ENCODE measurements around the gene CLDN18.

The CLDN18 gene

GRCh38 chr3:138046955-138047354, 37.0 kb downstream of the CLDN18 start:
- WGBS, result 42% methylated on average over 3 of the region's 3 CpGs
- Histone ChIP-seq H3K36me3 (ENCODE audit: insufficient read depth, low read length) (no peaks in the 10 kb centered on the region), H3K27ac (ENCODE audit: low read depth, low read length) (no peak overlapping the region; the same call in 1 of the 2 replicates)

GRCh38 chr3:138047596-138048158, 37.7 kb downstream of the CLDN18 start:
- H3K9ac ChIP-seq (ENCODE audit: low read depth, low read length), result no peak overlapping the region

More at GRCh38 chr3:138046955-138047354, 37.0 kb downstream of the CLDN18 start:
- no peak overlapping the region for H3K9ac ChIP-seq (ENCODE audit: low read depth, low read length)
- H3K9me3 ChIP-seq (ENCODE audit: insufficient read depth, low read depth, low read length), result no peaks in the 10 kb centered on the region
- peaks cover 16% of the 10 kb centered on the region for H3K4me1 ChIP-seq (ENCODE audit: insufficient read depth, low read length)
- no peak overlapping the region for H3K4me3 ChIP-seq (ENCODE audit: low read length)
- H3K27me3 ChIP-seq (ENCODE audit: insufficient read depth, low read length), result no peaks in the 10 kb centered on the region

DNA sequence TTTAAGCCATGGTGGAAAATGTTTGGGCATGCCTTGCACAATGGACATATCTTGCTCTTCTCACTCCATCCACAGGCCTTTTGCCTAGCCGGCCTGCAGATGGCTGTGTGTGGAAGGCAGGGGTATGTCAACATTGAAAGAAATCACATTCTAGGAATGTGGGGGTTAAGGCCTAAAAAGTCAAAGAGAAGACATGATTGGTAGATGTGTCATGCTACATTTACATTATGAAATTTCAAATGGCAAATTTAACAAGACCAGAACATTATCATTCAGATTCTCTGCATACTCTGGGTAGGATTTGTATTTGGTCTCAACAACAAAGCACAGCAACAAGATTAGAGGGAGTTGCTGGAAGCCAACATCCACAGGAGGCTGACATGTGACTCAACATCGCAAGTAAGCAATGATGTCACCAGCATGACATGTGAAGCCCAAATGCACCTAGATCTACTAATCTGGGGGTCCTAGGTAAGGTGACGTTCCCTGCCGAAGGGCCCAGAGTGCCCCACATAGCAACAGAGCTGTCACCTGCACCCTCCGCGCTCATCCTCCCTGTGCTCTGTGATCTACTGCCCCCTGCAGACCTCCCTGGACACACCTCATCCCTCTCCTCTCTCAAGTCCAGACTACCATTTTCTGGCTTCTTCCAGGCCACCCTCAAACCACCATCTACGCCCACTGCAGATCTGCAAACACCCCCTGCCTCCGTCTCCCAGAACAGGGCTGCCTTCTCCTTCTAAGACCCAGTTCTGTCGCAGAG, 39.4 kb downstream of the CLDN18 start:
- Histone ChIP-seq H3K27ac (ENCODE audit: low read depth, low read length) (no peak overlapping the region), H3K4me3 (ENCODE audit: low read length) (no peak overlapping the region), H3K9ac (ENCODE audit: low read depth, low read length) (no peak overlapping the region), H3K4me1 (ENCODE audit: insufficient read depth, low read length) (peaks cover 16% of the 10 kb centered on the region), H3K9me3 (ENCODE audit: insufficient read depth, low read depth, low read length) (no peaks in the 10 kb centered on the region), H3K36me3 (ENCODE audit: insufficient read depth, low read length) (no peaks in the 10 kb centered on the region), H3K27me3 (ENCODE audit: insufficient read depth, low read length) (no peaks in the 10 kb centered on the region)
- WGBS, result 92% methylated on average over 9 of the region's 9 CpGs

More at GRCh38 chr3:138047596-138048158, 37.7 kb downstream of the CLDN18 start:
- no peaks in the 10 kb centered on the region for H3K27me3 ChIP-seq (ENCODE audit: insufficient read depth, low read length)
- WGBS, result 42% methylated on average over 4 of the region's 5 CpGs
- peaks cover 16% of the 10 kb centered on the region for H3K4me1 ChIP-seq (ENCODE audit: insufficient read depth, low read length)
- H3K9me3 ChIP-seq (ENCODE audit: insufficient read depth, low read depth, low read length), result no peaks in the 10 kb centered on the region
- no peaks in the 10 kb centered on the region for H3K36me3 ChIP-seq (ENCODE audit: insufficient read depth, low read length)
- no peak overlapping the region for H3K4me3 ChIP-seq (ENCODE audit: low read length)
- H3K27ac ChIP-seq (ENCODE audit: low read depth, low read length), result peak overlapping the region; percentile 36; the same call in 1 of the 2 replicates

GRCh38 chr3:138051947-138052802, 42.2 kb downstream of the CLDN18 start:
- 60% methylated on average over 8 of the region's 8 CpGs for WGBS
- Histone ChIP-seq H3K4me1 (ENCODE audit: insufficient read depth, low read length) (peaks cover 10% of the 10 kb centered on the region), H3K36me3 (ENCODE audit: insufficient read depth, low read length) (no peaks in the 10 kb centered on the region), H3K27ac (ENCODE audit: low read depth, low read length) (no peak overlapping the region), H3K9ac (ENCODE audit: low read depth, low read length) (no peak overlapping the region), H3K9me3 (ENCODE audit: insufficient read depth, low read depth, low read length) (no peaks in the 10 kb centered on the region), H3K4me3 (ENCODE audit: low read length) (no peak overlapping the region), H3K27me3 (ENCODE audit: insufficient read depth, low read length) (no peaks in the 10 kb centered on the region)

DNA sequence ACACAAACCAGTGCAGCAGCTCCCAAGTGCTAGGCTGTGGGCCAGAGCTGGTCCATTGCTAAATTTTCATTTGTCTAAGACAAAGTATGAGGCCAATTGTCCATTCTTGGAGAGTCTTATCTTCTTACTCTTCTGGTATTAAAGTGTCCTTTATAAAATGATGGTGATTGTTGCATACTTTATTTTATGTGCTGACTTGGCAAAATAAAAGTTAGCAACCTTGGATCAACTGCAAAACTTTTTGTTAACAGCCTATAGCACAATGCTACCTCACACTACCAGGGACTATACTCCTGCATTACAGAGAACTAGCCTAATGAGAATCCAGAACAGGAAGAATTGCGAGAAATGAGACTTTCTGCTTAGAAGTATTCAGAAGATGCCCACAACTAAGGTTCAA, 44.1 kb downstream of the CLDN18 start:
- Histone ChIP-seq H3K9me3 (ENCODE audit: insufficient read depth, low read depth, low read length) (no peaks in the 10 kb centered on the region), H3K27ac (ENCODE audit: low read depth, low read length) (no peak overlapping the region), H3K36me3 (ENCODE audit: insufficient read depth, low read length) (no peaks in the 10 kb centered on the region), H3K4me3 (ENCODE audit: low read length) (no peak overlapping the region), H3K27me3 (ENCODE audit: insufficient read depth, low read length) (no peaks in the 10 kb centered on the region), H3K4me1 (ENCODE audit: insufficient read depth, low read length) (peaks cover 4% of the 10 kb centered on the region; the same call in 1 of the 2 replicates), H3K9ac (ENCODE audit: low read depth, low read length) (no peak overlapping the region)
- 88% methylated on average over 1 of the region's 1 CpG for WGBS

- 100% methylated on average over 2 of the region's 3 CpGs for WGBS
- no peak overlapping the region for H3K27ac ChIP-seq (ENCODE audit: low read depth, low read length)
These were observed 47.4 kb downstream of the CLDN18 start for GRCh38 chr3:138057384-138057783.

GRCh38 chr3:138059261-138059660, 49.3 kb downstream of the CLDN18 start:
- no peak overlapping the region for H3K9ac ChIP-seq (ENCODE audit: low read depth, low read length)
- H3K4me3 ChIP-seq (ENCODE audit: low read length), result no peak overlapping the region
- peaks cover 8% of the 10 kb centered on the region for H3K4me1 ChIP-seq (ENCODE audit: insufficient read depth, low read length)
- peaks cover 26% of the 10 kb centered on the region for H3K36me3 ChIP-seq (ENCODE audit: insufficient read depth, low read length)
- no peaks in the 10 kb centered on the region for H3K27me3 ChIP-seq (ENCODE audit: insufficient read depth, low read length)
- H3K9me3 ChIP-seq (ENCODE audit: insufficient read depth, low read depth, low read length), result no peaks in the 10 kb centered on the region
- no peak overlapping the region for H3K27ac ChIP-seq (ENCODE audit: low read depth, low read length)

More at GRCh38 chr3:138057384-138057783, 47.4 kb downstream of the CLDN18 start:
- H3K9me3 ChIP-seq (ENCODE audit: insufficient read depth, low read depth, low read length), result no peaks in the 10 kb centered on the region
- peaks cover 8% of the 10 kb centered on the region for H3K4me1 ChIP-seq (ENCODE audit: insufficient read depth, low read length)
- no peak overlapping the region for H3K9ac ChIP-seq (ENCODE audit: low read depth, low read length)
- H3K27me3 ChIP-seq (ENCODE audit: insufficient read depth, low read length), result no peaks in the 10 kb centered on the region
- H3K36me3 ChIP-seq (ENCODE audit: insufficient read depth, low read length), result peaks cover 10% of the 10 kb centered on the region
- no peak overlapping the region for H3K4me3 ChIP-seq (ENCODE audit: low read length)

DNA sequence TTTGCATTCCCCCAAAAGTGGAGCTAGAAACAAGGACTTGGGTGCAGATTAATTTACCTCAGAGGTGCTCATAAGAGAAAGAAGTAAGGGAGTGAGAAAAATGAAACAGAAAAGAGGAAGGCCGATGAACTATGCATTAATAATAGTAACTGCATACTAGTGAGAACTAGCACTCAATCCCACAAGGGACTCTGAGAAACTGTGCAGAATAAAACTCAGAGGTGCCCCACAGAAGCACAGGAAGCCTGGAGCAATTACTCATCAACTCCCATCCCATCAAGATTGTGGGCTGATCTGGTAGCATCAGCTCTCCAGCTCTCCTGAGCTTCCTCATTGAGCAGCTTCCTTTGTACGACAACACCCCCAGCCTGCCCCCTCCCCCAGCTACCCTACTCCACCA, 50.8 kb downstream of the CLDN18 start:
- Histone ChIP-seq H3K4me3 (ENCODE audit: low read length) (no peak overlapping the region), H3K9ac (ENCODE audit: low read depth, low read length) (no peak overlapping the region), H3K9me3 (ENCODE audit: insufficient read depth, low read depth, low read length) (no peaks in the 10 kb centered on the region), H3K4me1 (ENCODE audit: insufficient read depth, low read length) (peaks cover 8% of the 10 kb centered on the region), H3K36me3 (ENCODE audit: insufficient read depth, low read length) (peaks cover 40% of the 10 kb centered on the region), H3K27ac (ENCODE audit: low read depth, low read length) (no peak overlapping the region), H3K27me3 (ENCODE audit: insufficient read depth, low read length) (no peaks in the 10 kb centered on the region)
- WGBS, result 100% methylated on average over 1 of the region's 2 CpGs

DNA sequence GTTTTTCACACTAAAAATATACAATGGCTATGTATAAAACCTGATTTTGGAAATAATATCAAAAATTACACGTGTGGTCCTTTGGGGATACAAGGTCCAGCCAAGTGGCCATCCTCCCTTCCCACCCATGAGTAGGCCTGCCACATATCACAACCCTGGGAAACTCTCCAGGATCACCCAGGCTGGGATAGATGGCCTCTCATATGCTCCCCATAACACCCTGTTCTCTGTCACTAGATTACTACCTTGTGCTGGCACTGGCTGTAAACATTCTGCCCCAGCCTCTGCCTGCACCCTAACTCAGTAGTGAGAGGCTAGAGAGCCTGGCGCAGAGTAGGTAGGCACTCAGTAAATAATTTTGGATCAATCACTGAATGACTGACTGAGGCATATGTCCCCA, 52.1 kb downstream of the CLDN18 start:
- Histone ChIP-seq H3K36me3 (ENCODE audit: insufficient read depth, low read length) (peaks cover 51% of the 10 kb centered on the region), H3K4me3 (ENCODE audit: low read length) (no peak overlapping the region), H3K27me3 (ENCODE audit: insufficient read depth, low read length) (no peaks in the 10 kb centered on the region), H3K9ac (ENCODE audit: low read depth, low read length) (no peak overlapping the region), H3K27ac (ENCODE audit: low read depth, low read length) (no peak overlapping the region), H3K4me1 (ENCODE audit: insufficient read depth, low read length) (peaks cover 7% of the 10 kb centered on the region), H3K9me3 (ENCODE audit: insufficient read depth, low read depth, low read length) (no peaks in the 10 kb centered on the region)
- WGBS, result 94% methylated on average over 2 of the region's 2 CpGs

- Histone ChIP-seq H3K27ac (ENCODE audit: low read depth, low read length) (no peak overlapping the region), H3K27me3 (ENCODE audit: insufficient read depth, low read length) (no peaks in the 10 kb centered on the region), H3K9me3 (ENCODE audit: insufficient read depth, low read depth, low read length) (no peaks in the 10 kb centered on the region), H3K36me3 (ENCODE audit: insufficient read depth, low read length) (peaks cover 53% of the 10 kb centered on the region), H3K4me1 (ENCODE audit: insufficient read depth, low read length) (peaks cover 4% of the 10 kb centered on the region), H3K4me3 (ENCODE audit: low read length) (no peak overlapping the region), H3K9ac (ENCODE audit: low read depth, low read length) (no peak overlapping the region)
- WGBS, result 100% methylated on average over 1 of the region's 1 CpG
These were observed 52.7 kb downstream of the CLDN18 start for GRCh38 chr3:138062626-138063025.

DNA sequence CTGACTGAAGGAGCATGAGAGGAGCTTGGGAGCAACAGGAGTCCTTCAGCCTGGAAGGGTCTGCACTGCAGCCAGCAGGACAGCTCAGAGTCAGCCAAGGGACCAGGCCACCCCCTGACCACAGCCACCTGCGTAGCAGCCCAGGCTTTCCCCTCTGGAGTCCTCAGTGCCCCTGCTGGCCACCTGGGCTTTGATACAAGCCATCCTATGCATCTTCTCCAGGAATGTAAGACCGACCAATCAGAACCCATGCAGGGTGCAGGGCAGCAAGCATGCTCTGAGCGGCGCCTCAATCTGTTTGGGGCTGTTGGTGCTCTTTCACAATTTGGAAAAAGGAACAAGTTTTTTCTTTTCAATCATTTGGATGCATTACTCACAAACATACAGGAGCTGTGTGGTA, 53.5 kb downstream of the CLDN18 start:
- peaks cover 4% of the 10 kb centered on the region for H3K4me1 ChIP-seq (ENCODE audit: insufficient read depth, low read length)
- WGBS, result 70% methylated on average over 4 of the region's 4 CpGs
- H3K4me3 ChIP-seq (ENCODE audit: low read length), result no peak overlapping the region
- peaks cover 53% of the 10 kb centered on the region for H3K36me3 ChIP-seq (ENCODE audit: insufficient read depth, low read length)
- no peaks in the 10 kb centered on the region for H3K27me3 ChIP-seq (ENCODE audit: insufficient read depth, low read length)
- no peak overlapping the region for H3K9ac ChIP-seq (ENCODE audit: low read depth, low read length)
- no peak overlapping the region for H3K27ac ChIP-seq (ENCODE audit: low read depth, low read length)
- H3K9me3 ChIP-seq (ENCODE audit: insufficient read depth, low read depth, low read length), result no peaks in the 10 kb centered on the region
